CD1c-positive myeloid dendritic cell (primary cell): Measurements from ENCODE around the gene DSG3.

Source experiments
- DNase-seq: peaks from one replicate; pipeline ENCODE4 v3.0.0-alpha.2; 2016; ENCODE audit errors: extremely low spot score

The DSG3 gene, protein sequence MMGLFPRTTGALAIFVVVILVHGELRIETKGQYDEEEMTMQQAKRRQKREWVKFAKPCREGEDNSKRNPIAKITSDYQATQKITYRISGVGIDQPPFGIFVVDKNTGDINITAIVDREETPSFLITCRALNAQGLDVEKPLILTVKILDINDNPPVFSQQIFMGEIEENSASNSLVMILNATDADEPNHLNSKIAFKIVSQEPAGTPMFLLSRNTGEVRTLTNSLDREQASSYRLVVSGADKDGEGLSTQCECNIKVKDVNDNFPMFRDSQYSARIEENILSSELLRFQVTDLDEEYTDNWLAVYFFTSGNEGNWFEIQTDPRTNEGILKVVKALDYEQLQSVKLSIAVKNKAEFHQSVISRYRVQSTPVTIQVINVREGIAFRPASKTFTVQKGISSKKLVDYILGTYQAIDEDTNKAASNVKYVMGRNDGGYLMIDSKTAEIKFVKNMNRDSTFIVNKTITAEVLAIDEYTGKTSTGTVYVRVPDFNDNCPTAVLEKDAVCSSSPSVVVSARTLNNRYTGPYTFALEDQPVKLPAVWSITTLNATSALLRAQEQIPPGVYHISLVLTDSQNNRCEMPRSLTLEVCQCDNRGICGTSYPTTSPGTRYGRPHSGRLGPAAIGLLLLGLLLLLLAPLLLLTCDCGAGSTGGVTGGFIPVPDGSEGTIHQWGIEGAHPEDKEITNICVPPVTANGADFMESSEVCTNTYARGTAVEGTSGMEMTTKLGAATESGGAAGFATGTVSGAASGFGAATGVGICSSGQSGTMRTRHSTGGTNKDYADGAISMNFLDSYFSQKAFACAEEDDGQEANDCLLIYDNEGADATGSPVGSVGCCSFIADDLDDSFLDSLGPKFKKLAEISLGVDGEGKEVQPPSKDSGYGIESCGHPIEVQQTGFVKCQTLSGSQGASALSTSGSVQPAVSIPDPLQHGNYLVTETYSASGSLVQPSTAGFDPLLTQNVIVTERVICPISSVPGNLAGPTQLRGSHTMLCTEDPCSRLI

DNA sequence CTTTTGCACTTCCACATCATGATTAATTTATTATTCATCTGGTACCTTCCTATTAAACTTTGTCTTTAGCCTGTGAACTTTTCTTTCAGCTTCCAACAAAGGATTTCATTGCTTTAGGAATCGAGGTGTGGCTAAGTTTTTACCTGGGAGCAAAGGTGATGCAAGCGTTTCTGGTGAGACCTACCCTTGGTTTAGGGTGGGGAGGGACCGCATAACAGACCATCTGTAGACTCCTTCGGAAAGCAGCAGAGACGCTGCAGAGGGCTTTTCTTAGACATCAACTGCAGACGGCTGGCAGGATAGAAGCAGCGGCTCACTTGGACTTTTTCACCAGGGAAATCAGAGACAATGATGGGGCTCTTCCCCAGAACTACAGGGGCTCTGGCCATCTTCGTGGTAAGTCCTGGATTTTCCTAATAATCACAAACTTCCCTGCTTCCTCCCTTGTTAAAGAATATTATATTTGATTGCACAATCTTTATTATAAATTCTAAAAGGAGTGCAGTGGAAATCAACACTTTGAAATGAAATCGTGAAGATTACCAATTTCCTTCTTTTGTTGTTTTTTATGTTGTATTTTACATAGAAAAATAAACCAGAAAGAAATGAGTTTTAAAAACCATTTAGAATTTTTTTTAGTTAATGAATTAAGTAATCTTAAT lies at the start of gene DSG3:
Gene DSG3 (plus strand): TSS at position 212 of the 662 bp plus-strand sequence. CDS start 137 bp downstream, at position 349.
- DNase-seq, result no peak

DNA sequence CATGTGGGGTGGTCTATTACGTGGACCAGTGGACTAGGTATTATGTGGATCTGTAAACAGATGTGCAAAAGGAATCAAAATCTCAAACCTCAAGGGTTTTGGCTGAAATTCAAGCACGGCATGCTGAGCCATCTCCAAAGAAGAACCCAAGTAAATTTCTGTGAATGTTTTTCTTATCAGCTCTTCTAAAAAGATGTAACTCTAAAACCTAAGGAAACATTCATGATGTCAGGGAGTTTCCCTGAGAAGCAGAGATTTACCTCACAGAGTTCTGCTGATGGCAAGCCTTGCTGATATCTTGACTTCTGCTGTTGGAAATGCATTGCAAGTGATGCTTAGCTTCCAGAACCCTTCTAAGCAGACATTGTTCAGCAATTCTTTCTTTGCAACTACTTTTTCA lies 49.4 kb upstream of the DSG3 start:
- DNase-seq, result no peak

DNA sequence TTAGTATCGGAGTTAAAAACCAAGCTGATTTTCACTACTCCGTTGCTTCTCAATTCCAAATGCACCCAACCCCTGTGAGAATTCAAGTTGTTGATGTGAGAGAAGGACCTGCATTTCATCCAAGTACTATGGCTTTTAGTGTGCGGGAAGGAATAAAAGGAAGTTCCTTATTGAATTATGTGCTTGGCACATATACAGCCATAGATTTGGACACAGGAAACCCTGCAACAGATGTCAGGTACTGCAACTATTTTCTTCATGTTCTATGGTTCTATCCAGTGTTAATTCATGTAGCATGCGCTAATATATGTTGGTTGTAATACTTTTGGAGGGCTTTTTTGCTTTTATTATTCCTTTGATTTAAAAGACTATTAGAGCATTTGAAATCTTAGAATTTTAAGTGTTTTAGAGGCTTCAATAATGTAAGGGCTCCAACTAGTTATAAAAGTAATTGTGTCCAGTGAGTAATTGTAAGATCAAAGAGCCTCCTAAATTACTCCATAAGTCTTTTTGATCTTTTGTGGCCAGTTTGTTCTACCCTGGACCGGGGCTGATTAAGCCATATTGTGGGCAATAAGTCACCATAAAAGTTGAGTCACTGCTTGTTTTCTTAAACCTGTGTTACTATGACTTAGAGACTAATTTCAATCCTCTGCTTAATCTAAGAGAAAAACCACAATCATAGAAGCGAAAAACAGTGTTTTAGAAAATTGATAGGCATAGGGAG lies 48.1 kb upstream of the DSG3 start:
- DNase-seq, result no peak

DNA sequence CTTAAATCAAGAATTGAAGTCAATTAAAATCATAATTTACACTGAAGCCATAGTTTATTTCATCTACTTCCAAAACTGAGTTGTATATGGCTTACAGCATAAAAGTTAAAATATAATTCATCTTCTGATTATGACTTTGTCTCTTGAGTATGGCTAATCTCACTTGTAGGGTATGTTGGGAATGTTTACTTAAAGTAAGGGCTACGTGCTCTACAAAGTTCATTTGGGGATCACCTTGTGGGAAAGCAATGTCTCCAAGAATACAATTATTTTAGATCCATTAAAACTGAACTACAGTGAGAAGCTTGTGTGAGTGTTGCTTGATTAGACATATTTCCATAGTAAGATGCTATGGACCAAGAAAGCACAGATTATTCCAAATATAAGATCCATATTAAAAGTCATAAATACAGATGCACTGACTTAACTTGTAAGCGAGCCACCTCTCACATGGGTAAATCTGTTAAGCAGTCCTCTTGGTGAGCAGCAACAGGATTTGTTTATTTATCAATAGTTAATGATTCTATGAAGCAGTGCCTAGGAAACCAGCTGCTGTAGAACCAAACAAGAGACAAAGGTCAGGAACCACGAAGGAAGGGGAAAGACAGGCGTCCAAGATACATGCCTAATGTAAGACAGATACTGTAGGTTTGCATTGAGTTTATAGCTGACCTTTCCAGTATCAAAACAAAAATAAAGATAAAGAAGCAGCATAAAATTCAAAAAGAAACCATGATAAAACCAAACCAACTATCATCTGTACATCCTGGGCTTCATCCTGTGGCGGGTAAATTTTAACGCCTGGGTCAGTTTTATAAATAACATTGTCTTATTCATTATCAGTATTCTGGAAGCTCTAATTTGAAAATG lies 46.1 kb upstream of the DSG3 start:
- DNase-seq, result no peak

DNA sequence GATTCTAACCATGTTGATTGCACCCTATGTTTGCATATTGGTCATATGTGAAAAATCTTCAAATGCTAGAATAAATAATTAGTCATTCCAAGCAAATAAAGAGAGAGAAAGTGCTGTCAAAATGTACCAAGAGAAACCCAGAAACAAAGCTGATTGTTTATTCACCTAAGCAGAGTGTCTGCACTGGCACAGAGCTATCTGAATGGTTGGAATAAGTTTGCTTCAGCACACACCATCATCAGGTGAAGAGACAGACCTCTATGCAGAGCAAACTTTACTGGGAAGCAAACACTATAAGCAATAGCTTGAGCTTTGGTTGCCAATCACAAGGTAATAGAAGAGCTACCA lies 45.5 kb upstream of the DSG3 start:
- DNase-seq, result no peak

DNA sequence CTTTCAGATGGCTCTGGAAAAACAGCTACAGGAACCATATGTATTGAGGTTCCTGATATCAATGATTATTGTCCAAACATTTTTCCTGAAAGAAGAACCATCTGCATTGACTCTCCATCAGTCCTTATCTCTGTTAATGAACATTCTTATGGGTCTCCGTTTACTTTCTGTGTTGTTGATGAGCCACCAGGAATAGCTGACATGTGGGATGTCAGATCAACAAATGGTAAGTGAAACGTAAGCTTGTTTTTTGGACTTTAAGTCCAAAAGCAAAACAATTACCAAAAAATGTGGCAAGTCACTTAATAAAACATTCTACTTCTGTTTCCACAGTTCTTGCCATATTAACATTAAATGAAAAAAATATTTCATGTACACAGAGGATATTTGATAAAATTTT lies 44.1 kb upstream of the DSG3 start:
- DNase-seq, result no peak

DNA sequence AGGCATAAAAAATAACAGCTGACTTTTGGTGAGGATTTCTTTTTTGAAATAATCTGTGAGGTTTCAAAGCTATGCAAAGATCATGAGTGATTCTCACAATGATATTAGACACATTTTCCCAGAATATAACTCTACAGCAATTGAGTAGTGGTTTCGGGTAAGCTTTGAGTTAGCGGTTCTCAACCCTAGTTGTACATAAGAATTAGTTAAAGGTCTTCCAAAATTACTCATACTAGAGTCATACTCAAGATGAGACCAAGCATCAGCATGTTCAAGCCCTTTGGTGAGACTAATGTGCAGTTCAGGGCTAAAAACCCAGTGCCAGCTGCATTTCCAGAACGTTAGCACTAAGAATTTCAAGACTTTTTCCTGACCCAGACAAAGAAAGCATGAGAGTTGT lies 39.9 kb upstream of the DSG3 start:
- DNase-seq, result no peak

DNA sequence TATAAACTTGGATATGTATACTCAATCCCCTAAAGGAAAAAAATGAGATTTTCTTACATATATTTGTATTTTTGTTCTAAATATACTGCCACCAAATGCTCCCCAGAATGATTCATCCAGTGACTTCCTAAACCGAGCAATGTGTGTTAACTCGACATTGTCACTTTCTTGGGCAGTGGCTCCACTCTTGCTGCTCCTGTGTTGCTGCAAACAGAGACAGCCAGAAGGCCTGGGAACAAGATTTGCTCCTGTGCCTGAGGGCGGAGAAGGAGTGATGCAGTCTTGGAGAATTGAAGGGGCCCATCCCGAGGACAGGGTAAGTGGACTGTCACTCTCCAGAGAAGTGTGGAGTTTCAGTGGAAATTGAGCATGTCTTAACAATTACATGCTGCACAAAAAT lies 38.3 kb upstream of the DSG3 start:
- DNase-seq, result no peak

DNA sequence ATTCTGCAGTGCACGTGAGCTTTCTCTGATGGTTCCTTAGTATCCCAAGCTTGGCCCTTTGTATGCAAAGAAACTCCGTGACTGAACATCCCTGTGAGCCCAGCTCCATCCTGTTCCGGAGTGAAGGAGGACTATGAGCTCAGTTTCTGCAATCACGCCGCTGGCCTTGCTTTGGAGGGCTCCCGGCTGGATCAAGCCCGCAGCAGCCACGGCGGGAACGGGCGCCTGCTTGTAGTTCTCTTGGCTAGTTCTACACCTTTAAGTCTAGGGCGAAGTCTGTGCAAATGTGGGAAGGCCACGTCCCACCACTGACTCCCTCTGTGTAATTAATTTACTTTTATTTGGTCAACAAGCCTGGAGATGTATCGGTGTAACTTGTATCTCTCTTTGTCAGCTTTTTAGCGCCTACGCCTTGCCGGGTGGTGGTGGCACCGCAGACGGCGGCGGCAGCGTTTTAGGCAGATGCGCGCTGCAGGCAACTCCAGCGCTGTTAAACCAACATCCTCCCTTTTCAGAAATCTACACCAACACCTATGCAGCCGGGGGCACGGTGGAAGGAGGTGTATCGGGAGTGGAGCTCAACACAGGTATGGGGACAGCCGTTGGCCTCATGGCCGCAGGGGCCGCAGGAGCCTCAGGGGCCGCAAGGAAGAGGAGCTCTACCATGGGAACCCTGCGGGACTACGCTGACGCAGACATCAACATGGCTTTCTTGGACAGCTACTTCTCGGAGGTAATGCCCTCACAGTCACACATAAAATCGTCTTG lies 36.6 kb upstream of the DSG3 start:
- no peak for DNase-seq

DNA sequence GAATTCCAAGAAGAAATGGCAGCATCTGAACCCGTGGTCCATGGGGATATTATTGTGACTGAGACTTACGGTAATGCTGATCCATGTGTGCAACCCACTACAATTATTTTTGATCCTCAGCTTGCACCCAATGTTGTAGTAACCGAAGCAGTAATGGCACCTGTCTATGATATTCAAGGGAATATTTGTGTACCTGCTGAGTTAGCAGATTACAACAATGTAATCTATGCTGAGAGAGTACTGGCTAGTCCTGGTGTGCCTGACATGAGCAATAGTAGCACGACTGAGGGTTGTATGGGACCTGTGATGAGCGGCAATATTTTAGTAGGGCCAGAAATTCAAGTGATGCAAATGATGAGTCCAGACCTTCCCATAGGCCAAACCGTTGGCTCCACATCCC lies 34.4 kb upstream of the DSG3 start:
- no peak for DNase-seq

DNA sequence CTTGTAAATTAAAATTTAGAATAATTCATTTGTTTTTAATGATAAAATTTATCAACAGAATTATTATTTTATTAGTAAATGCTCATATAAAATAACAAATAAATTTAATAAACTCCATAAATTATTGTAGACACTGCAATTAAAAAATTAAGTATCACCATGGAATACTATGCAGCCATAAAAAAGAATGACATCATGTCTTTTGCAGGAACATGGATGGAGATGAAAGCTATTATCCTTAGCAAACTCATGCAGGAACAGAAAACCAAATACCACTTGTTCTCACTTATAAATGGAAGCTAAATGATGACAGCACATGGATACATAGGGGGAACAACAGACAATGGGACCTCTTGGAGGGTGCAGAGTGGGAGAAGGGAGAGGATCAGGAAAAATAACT lies 29.7 kb upstream of the DSG3 start:
- DNase-seq, result no peak

DNA sequence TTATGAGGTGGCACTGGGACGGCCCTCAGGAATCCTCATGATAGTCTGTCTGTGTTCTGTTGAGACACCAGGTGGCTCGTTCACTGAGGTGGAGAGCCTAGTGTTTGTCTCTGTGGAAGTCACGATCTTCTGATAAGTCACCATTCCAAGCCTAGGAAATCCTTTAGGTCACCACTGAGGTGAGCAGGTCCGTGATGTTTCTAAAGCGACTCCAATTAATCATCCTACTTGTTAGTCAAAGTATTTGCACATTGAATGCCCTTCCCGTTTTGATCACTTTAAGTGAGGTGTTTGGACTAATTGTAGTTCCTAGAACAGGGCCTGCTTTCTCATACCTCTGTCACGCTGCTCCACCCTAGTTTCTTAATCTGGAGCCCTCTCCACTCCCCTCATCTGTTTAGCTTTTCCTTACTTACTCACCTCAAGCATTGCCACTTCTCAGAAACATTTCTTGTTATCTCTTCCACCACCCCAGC lies 28.0 kb upstream of the DSG3 start:
- DNase-seq, result no peak

DNA sequence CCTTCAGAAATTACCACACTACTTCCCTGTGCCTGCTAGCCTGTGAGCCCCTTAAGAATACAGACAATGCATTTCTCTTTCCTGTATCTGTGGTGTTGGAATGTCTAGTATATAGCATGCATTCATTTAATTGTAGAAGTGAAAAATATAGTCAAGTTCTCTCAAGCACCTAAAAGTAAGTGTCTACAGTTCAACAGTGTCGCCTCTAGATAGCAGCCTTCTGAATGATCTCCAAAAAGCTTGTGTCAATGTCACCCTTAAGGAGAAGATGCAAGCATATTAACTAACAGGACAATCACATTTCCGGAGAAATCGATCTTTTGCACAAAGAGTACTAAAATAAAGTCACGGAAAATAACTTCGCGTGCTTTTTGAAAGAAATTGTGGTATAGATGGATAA lies 27.5 kb upstream of the DSG3 start:
- DNase-seq, result no peak

DNA sequence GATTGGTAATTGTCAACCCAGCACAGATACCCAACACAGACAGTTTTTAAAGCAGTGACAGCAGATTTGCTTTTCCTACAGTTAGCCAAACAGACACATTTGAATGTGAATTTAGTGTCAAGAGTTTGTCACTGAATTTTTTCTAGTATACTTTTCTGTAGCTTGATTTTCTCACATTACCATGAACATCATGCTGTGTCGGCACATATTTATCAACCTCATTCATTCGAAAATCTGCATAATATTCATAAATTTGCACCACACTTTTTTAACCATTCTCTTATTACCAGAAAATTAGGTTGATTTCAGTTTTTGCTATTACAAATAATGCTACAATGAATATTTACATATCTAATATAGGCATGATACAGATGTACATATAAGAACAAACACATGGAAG lies 27.0 kb upstream of the DSG3 start:
- no peak for DNase-seq

DNA sequence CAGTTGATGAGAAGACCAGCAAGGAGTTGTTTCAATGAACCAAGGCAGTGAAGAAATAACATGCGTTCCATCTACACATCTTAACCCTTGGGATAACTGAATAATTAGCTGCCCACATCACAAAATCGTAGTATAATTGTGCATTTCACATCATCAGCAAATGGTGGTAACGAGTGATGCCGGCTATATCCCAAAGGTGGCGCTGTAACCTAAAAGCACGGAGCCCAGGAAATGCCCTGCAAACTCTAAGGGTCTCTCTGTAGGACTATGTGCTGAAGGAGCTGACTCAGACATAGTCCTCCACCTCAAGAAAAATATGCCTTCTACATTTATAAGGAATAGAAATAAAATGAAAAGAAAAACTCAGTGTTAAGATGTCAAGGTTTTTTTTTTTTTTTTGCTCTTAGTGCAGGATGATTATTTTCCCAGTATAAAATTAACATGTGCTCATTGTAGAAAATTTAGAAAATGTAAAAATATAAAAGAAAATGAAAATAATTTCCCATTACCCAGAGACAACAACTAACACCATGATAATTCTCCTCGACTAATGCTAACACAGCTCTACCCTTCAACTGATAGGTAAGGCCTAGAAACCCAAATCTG lies 23.1 kb upstream of the DSG3 start:
- DNase-seq, result peak; percentile 8

DNA sequence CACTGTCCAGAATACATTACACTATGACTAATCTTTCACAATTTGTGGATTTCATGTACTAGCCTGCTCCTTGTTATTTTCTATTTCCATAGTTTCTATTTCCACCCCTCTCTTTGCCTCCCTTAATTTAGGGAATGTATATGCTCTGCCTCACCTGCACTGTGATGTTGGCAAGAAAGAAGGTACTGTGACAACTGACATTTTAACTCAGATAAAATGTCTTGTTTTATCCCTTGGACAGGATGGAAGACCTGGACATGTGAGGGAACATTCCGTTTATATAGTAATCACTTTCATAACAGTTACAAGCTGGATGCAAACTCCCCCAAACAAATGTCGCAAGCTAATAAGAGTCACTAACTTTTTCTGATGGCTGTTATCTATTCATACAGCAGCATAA lies 21.5 kb upstream of the DSG3 start:
- DNase-seq, result no peak

DNA sequence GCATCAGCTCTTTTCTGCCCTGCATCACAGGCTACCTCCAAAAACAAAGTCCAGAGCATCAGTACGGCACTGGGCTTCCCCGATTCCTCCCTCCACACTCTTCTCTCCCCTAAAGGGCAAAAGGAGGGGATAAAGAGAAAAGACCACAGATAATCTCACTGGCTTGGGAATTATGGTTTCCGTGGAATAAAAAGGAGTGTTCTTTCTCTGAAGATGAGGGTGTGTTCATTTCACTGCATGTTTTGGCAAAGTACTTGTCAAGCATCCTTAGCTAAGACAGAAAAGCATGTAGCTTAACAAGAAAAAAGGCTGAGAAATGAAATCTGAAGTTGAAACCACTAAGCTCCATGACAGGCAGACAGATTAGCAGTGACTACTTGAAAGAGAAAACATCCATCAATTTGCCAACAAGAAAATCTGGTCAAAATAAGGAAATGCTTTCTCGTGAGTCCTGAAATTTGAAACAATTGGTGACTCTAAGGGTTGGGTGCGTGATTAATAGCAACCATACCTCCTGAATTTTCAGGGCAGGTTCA lies 20.6 kb upstream of the DSG3 start:
- no peak for DNase-seq

DNA sequence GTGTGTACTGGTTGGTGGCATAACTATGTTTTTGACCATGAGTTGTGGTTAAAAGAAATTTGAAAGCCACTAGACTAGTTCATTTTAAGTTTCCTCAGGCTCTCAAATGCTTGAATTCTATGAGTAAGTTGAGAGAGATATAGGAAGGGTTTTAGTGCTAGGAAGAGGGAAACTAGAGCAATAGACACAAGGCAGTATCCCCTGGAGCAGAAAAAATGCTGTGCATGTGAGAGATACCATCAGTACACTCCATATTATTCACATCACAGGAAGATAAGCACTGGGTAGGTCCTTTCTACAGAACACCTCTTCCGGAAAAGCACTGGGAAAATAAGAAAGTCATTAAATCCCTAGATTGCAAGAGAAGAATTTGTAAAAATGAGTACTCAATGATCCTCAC lies 19.3 kb upstream of the DSG3 start:
- DNase-seq, result no peak

DNA sequence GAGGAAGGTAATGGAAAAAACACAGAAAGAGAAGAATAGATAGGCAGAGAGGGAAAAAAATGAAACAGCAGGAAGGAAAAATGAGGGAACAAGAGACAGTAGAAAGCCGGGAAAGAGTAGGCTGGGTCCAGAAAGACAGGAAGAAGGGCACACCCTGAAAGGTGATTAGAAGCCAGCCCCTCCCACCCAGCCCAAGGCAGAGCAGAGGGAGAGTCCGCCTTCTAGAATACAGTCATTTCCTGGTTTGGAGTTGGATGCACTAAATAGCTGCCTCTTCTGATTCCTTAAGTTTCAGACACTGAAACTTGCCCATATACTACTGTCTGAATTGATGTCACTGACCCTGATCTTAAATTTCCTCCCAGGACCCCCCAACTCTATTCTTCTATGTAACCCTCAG lies 17.9 kb upstream of the DSG3 start:
- DNase-seq, result no peak
